GM20000 (cell line): ENCODE measurements around the gene CHST11.

Source experiments
- DNase-seq: peaks from one replicate; pipeline ENCODE4 v3.0.0; 2012; ENCODE audit warnings: low spot score
- TF ChIP-seq, protein P1 (sequence below): IDR thresholded peaks from 2 replicates; pipeline ENCODE4 v1.5.1; 2012; ENCODE audit warnings: mild to moderate bottlenecking, control low read depth; ENCODE audit errors: extremely low read depth, missing control alignments

Gene CHST11

DNA sequence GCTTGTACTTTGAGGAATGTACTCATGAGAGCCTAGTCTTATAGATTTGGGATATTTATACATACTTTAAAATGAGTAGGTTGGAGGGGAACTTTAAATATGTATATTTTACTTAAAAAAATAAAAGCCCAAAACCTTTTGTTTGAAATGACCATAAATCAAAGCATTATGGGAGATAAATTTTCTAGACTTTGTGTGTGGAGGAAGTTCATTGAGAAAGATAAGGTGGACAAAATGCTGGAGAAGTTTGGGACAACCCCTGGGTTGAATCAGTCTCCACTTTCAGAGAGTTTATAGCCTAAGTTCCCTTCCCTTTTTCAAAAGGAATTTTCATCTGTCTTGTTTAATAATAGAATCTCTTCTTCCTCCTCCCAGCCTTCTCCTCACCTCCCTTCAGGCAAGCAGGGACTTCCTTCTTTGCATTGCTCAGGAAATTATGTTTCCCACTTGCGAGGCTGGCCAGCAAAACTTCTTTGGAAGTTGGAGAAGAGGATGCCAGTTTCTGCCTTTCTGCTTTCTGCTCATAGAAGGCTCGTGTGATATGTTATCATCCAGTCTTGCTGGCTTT lies 54.2 kb downstream of the CHST11 start:
- TF ChIP-seq, protein P1, sequence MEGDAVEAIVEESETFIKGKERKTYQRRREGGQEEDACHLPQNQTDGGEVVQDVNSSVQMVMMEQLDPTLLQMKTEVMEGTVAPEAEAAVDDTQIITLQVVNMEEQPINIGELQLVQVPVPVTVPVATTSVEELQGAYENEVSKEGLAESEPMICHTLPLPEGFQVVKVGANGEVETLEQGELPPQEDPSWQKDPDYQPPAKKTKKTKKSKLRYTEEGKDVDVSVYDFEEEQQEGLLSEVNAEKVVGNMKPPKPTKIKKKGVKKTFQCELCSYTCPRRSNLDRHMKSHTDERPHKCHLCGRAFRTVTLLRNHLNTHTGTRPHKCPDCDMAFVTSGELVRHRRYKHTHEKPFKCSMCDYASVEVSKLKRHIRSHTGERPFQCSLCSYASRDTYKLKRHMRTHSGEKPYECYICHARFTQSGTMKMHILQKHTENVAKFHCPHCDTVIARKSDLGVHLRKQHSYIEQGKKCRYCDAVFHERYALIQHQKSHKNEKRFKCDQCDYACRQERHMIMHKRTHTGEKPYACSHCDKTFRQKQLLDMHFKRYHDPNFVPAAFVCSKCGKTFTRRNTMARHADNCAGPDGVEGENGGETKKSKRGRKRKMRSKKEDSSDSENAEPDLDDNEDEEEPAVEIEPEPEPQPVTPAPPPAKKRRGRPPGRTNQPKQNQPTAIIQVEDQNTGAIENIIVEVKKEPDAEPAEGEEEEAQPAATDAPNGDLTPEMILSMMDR: no peak
- no peak for DNase-seq

DNA sequence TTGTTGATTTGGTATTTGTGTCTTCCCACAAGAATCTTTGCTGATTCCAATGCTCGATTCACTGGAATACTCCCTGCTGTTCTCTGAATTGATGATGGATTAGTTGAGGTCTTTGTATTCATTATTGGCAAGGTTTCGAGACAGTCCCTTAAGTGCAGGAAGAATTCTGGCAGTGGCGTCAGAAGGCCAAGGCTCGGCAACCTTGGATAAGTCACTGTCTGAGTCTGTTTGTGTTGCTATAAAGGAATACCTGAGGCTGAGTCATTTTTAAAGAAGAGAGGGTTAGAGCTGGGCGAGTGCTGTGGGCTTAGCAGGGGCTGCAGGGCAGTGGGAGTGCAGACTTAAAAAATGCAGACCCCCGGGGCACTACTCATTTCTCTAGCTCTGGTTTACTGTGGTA lies 56.9 kb downstream of the CHST11 start:
- DNase-seq: no peak
- TF ChIP-seq, protein P1: no peak

DNA sequence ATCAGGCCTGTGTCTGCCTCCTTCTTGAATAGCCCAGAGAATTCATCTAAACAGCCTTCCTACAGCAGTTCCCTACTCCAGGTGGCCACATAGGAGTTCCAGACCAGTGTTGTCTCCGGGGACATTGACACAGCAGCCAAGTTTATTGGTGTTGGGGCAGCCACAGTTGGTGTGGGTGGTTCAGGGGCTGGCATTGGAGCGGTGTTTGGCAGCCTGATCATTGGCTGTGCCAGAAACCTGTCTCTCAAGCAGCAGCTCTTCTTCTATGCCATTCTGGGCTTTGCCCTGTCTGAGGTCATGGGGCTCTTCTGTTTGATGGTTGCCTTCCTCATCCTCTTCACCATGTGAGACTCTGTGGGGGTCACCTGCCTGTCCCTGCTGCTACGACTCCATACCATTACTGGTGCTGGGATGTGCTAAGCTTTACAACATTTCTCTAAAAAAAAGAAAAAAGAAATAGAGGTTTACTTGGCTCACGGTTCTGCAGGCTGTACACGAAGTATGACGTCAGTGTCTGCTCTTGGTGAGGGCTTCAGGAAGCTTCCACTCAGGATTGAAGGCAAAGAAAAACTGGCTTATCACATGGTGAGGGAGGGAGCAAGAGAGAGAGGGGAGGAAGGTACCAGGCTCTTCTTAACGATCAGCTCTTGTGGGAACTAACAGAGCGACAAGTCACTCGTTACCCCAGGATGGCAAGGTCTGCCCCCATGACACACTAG lies 57.5 kb downstream of the CHST11 start:
- TF ChIP-seq, protein P1: no peak
- DNase-seq: no peak

DNA sequence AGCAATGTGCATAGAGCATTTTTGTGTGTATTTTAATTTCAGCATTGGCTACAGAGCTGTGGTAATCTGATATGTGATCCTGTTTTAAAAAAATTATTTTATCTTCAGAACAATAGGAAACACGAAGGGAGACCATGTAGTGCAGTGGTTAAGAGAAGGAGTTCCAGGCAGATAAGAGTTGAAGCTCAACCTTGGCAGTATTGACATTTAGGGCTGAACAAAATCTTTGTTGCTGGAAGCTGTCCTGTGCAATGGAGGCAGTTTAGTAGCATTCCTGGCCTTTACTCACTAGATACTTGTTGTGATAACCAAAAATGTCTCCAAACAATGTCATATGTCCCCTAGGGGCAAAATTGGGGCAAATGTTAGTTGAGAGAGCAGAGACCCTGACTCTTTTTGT lies 59.2 kb downstream of the CHST11 start:
- TF ChIP-seq, protein P1: no peak
- DNase-seq: no peak

DNA sequence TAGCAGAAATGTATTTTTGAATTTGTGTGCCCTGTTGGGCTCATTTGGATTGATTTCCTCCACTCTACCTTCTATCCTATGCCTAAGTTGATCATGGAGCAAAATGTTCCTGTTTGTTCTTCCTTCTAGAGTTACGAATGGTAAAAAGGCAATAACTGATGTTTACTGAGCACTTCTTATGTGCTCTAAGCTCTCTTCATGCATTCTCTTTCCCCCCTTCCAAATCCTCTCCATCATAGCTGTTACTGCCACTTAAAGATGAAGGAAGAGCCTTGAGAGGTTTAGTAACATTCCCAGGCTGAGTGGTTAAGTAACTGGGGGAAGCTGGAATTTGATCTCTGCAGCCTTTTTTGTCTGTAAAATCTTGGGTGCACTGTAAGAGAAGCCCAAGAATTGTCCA lies 60.1 kb downstream of the CHST11 start:
- TF ChIP-seq, protein P1: no peak
- no peak for DNase-seq

DNA sequence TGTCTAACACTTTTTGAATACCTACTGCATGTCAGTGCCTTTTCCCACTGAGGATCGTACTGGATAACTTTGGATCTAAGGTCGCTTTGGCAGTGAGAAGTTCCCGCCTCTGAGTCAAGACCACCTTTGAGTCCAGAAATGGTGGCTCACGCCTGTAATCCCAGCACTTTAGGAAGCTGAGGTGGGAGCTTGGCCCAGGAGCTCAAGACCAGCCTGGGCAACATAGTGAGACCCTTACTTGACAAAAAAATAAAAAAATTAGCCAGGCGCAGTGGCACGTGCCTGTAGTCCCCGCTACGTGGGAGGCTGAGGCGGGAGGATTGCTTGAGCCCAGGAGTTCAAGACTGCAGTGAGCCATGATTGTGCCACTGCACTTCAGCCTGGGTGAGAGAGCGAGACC lies 61.1 kb downstream of the CHST11 start:
- DNase-seq: no peak
- TF ChIP-seq, protein P1: no peak

DNA sequence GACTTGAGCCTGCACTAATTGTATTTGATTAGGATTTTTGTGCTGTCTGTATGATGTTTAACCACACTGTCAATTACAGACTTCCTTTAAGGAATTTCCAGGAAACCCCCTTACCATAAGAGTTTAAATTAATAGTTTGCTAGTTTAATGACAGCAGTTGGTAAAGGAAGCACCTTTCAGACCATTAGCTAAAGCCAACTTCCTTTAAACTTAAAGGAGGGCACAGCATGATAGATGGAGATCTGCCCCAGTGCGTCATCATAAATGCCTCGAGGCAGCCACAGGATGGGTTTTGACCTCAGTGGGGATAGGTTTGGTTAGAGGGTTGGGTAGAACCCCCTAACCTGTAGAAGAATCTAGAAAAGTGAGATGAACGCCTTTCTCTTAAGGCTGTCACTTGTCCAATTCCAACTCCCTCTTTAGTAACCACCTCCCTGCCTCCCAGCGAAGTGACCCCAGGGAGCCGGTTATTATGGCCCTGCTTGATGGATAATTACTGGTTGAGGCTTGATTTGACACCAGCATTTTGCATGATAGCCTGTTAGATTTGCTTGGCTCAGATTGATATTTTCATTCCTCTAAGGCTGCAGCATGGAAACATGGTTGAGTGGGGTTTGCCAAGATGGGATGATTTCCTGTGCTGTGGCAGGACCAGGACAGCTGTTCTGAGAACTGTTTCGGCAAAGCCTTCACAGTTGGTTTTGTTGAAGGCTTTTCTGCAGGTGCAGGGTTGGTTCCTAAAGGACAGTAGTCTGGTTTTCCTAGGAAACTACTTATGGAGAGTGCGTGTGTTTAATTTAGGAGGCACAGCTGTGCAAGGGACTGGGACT lies 62.7 kb downstream of the CHST11 start:
- no peak for DNase-seq
- TF ChIP-seq, protein P1: no peak
